HG02852 (cell line): Measurements from ENCODE around the gene SLC22A7.

Experiments
- ATAC-seq: cut with Tn5 transposase; IDR thresholded peaks from one replicate; pipeline ENCODE4 v1.9.1; 2021; ENCODE audit warnings: mild to moderate bottlenecking, moderate library complexity; ENCODE audit not compliant: unreplicated experiment

Gene SLC22A7

GRCh38 chr6:43297644-43298564 lies at the start of gene SLC22A7:
TSS of gene SLC22A7 (plus strand) at chr6:43298260. CDS start at chr6:43298359, 99 bp downstream.
- ATAC-seq: no peak

GRCh38 chr6:43248791-43249190 lies 49.3 kb upstream of the SLC22A7 start:
- ATAC-seq: no peak

- no peak for ATAC-seq
Measured at GRCh38 chr6:43250992-43251373, 47.1 kb upstream of the SLC22A7 start.

GRCh38 chr6:43253401-43253800 lies 44.7 kb upstream of the SLC22A7 start:
- ATAC-seq: no peak

GRCh38 chr6:43254138-43254817 lies 43.8 kb upstream of the SLC22A7 start:
- no peak for ATAC-seq

- ATAC-seq: no peak
Measured at GRCh38 chr6:43254846-43255245, 43.2 kb upstream of the SLC22A7 start.

- no peak for ATAC-seq
Measured at GRCh38 chr6:43255408-43256054, 42.5 kb upstream of the SLC22A7 start.

- no peak for ATAC-seq
Measured at GRCh38 chr6:43256670-43257366, 41.2 kb upstream of the SLC22A7 start.

- ATAC-seq: no peak
Measured at GRCh38 chr6:43257367-43258145, 40.5 kb upstream of the SLC22A7 start.

- ATAC-seq: no peak
Measured at GRCh38 chr6:43258180-43258579, 39.9 kb upstream of the SLC22A7 start.

GRCh38 chr6:43258807-43259686 lies 39.0 kb upstream of the SLC22A7 start:
- no peak for ATAC-seq

GRCh38 chr6:43260791-43261190 lies 37.3 kb upstream of the SLC22A7 start:
- ATAC-seq: no peak

- no peak for ATAC-seq
Measured at GRCh38 chr6:43261198-43261597, 36.9 kb upstream of the SLC22A7 start.

GRCh38 chr6:43262000-43262779 lies 35.9 kb upstream of the SLC22A7 start:
- no peak for ATAC-seq

GRCh38 chr6:43262780-43263313 lies 35.2 kb upstream of the SLC22A7 start:
- no peak for ATAC-seq

- no peak for ATAC-seq
Measured at GRCh38 chr6:43263314-43264178, 34.5 kb upstream of the SLC22A7 start.

GRCh38 chr6:43264599-43265145 lies 33.4 kb upstream of the SLC22A7 start:
- no peak for ATAC-seq
